Prostate gland (tissue), 2 donors: ENCODE results near the gene ASPG.

Experiments used
- CTCF ChIP-seq, 4 experiments: fragments of 200-600 bp in 2 of 4; fragments of 450-650 bp in 2 of 4; sonication (generic) in 2 of 4; IDR thresholded peaks; 1 replicate in 3 of 4; 2 replicates in 1 of 4; pipeline ENCODE4 v1.5.1; 2016 to 2019; ENCODE audit warnings: antibody characterized with exemption in 4 of 4, mild to moderate bottlenecking in 2 of 4, moderate library complexity in 2 of 4
- POLR2A ChIP-seq: fragments of 450-650 bp; IDR thresholded peaks from one replicate; pipeline ENCODE4 v1.6.1; 2016; ENCODE audit warnings: antibody characterized with exemption, mild to moderate bottlenecking
- POLR2AphosphoS5 ChIP-seq: sonication (generic); formaldehyde crosslinking; IDR thresholded peaks from one replicate; pipeline ENCODE4 v1.6.1; 2017; ENCODE audit warnings: antibody characterized with exemption

DNA sequence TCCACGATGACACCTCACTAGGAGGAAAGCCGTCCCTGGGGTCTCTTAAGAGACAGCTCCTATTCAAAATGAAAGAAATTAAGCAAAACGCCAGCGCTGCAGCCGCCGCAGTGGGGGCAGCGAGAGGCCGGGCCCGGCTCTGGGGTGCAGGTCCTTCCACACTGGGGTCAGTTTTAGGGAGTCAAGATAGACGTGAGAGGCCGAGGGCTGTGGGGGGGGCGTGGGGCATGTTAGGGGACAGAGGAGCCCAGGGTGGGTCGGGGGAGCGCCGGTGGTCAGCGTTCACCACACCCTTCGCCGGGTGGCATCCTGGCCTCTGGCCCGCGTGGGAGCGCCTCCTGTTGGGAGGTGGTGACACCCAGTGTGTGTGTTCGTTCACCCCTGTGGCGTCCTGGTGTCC, 78.5 kb downstream of the ASPG start:
- TF ChIP-seq POLR2AphosphoS5 (no peak), POLR2A (no peak), CTCF (IDR thresholded peaks at IDR 0.05) (no peak)
